ENCODE data around the gene UCKL1. TPM values are rescaled to one million over a fixed set of nuclear protein-coding genes. Genes with fewer than 3 reads are reported as not detected.

Gene UCKL1
- total RNA-seq, 1 experiment from 2014 or later = 55.1 TPM

DNA sequence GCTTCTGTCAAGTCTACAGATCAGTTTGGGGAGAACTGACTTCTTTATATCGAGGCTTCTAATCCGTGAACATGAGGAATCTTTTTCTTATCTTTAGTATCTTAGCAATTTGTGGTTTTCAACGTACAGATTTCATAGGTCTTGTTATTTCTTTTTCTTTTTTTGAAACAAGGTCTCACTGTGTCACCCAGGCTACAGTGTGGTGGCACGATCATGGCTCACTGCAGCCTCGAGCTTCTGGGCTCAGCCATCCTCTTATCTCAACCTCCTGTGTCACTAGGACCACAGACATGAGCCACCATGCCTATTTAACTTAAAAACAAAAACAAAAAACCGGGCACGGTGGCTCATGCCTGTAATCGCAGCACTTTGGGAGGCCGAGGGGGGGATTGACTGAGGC, 32.0 kb downstream of the UCKL1 start:
- peaks cover 6% of the 10 kb centered on the region; the same call in 1 of the 2 replicates for H3F3A ChIP-seq (ENCODE audit: insufficient read depth, low read depth)
- no peak overlapping the region for H3K4me2 ChIP-seq
- H3K4me3 ChIP-seq = no peak overlapping the region
- no peak overlapping the region for H3K27ac ChIP-seq
- DNase-seq = no peak
- ChIA-PET POLR2A (ENCODE audit: unreplicated experiment) (no interaction called here), CTCF (no interaction called here)
- no peaks in the 10 kb centered on the region for H3K4me1 ChIP-seq (replicated peaks; ENCODE audit: insufficient read depth)
- H3K27me3 ChIP-seq (ENCODE audit: insufficient read depth, low read depth) = no peaks in the 10 kb centered on the region
- H4K20me1 ChIP-seq (ENCODE audit: insufficient read depth) = peaks cover 34% of the 10 kb centered on the region
- TF ChIP-seq EZH2 (IDR thresholded peaks at IDR 0.05; ENCODE audit: low read depth) = no peak
- TF ChIP-seq, protein P1, sequence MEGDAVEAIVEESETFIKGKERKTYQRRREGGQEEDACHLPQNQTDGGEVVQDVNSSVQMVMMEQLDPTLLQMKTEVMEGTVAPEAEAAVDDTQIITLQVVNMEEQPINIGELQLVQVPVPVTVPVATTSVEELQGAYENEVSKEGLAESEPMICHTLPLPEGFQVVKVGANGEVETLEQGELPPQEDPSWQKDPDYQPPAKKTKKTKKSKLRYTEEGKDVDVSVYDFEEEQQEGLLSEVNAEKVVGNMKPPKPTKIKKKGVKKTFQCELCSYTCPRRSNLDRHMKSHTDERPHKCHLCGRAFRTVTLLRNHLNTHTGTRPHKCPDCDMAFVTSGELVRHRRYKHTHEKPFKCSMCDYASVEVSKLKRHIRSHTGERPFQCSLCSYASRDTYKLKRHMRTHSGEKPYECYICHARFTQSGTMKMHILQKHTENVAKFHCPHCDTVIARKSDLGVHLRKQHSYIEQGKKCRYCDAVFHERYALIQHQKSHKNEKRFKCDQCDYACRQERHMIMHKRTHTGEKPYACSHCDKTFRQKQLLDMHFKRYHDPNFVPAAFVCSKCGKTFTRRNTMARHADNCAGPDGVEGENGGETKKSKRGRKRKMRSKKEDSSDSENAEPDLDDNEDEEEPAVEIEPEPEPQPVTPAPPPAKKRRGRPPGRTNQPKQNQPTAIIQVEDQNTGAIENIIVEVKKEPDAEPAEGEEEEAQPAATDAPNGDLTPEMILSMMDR (conservative IDR thresholded peaks at IDR 0.05) = no peak
- peaks cover 17% of the 10 kb centered on the region for H3K36me3 ChIP-seq (ENCODE audit: low read depth)
- no peaks in the 10 kb centered on the region for H3K9me3 ChIP-seq (ENCODE audit: insufficient read depth, low read depth)
- BruUV-seq (replicated peaks) = no TSS peak
- intact Hi-C loops (cut with micrococcal nuclease; ENCODE audit: unreplicated experiment) = no loop called here
- H3K9me2 ChIP-seq (ENCODE audit: insufficient read depth) = no peaks in the 10 kb centered on the region
- peaks cover 20% of the 10 kb centered on the region; the same call in 1 of the 2 replicates for H3K79me2 ChIP-seq (ENCODE audit: low read depth)
- no peak overlapping the region for H2AFZ ChIP-seq

DNA sequence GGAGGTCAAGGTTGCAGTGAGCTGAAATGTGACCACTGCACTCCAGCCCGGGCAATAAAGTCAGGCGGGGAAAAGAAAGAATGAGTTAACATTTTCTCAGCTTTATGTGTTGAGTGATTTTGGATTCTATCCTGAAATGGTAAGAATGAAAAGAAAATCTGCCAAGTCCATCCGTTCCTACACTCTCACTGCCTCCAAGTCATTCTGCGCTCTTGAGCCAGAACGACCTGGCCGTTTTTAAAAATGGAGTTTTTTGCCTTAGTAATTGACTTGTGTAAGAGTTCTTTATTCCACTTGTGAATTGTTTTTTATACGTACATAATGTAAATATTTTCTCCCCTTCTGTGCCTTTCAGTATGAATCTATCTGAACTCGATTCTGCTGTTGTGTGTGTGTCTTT, 32.6 kb downstream of the UCKL1 start:
- Histone ChIP-seq H3K27ac (no peak overlapping the region), H3K4me1 (replicated peaks; ENCODE audit: insufficient read depth) (no peaks in the 10 kb centered on the region), H3K27me3 (ENCODE audit: insufficient read depth, low read depth) (no peaks in the 10 kb centered on the region), H3F3A (ENCODE audit: insufficient read depth, low read depth) (peaks cover 6% of the 10 kb centered on the region; the same call in 1 of the 2 replicates), H3K79me2 (ENCODE audit: low read depth) (peaks cover 20% of the 10 kb centered on the region), H3K9me2 (ENCODE audit: insufficient read depth) (no peaks in the 10 kb centered on the region), H4K20me1 (ENCODE audit: insufficient read depth) (peaks cover 34% of the 10 kb centered on the region), H2AFZ (no peak overlapping the region), H3K36me3 (ENCODE audit: low read depth) (peaks cover 19% of the 10 kb centered on the region), H3K9me3 (ENCODE audit: insufficient read depth, low read depth) (no peaks in the 10 kb centered on the region), H3K4me3 (no peak overlapping the region), H3K4me2 (no peak overlapping the region)
- intact Hi-C loops (cut with micrococcal nuclease; ENCODE audit: unreplicated experiment) = no loop called here
- DNase-seq = no peak
- ChIA-PET CTCF (no interaction called here), POLR2A (ENCODE audit: unreplicated experiment) (no interaction called here)
- no TSS peak for BruUV-seq (replicated peaks)
- TF ChIP-seq, protein P1 (conservative IDR thresholded peaks at IDR 0.05) = no peak
- no peak for TF ChIP-seq EZH2 (IDR thresholded peaks at IDR 0.05; ENCODE audit: low read depth)

DNA sequence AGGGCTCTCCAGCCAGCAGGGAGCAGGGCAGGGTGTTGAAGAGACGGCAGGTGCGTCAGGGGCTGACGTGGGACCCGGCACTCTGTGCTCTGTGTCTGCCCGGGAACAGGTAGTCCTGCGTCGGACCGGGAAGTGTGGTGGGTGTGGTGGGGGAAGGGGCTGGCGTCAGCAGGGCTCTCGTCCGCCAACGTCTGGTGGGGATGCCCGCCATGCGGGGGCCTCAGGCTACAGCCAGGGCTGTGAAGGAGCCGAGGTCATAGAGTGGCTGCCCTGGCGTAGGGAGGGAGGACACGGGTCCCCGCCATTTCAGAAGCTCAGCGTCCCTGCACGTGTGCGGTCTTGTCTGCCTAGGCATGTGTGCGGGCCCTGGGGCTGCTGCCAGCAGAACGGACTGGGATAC, 36.0 kb downstream of the UCKL1 start:
- ChIA-PET POLR2A (ENCODE audit: unreplicated experiment) (no interaction called here), CTCF (no interaction called here)
- H4K20me1 ChIP-seq (ENCODE audit: insufficient read depth) = peaks cover 51% of the 10 kb centered on the region
- H3K9me2 ChIP-seq (ENCODE audit: insufficient read depth) = no peaks in the 10 kb centered on the region
- intact Hi-C loops (cut with micrococcal nuclease; ENCODE audit: unreplicated experiment) = no loop called here
- H3K27me3 ChIP-seq (ENCODE audit: insufficient read depth, low read depth) = no peaks in the 10 kb centered on the region
- H3K27ac ChIP-seq = no peak overlapping the region
- no peak overlapping the region for H3K4me2 ChIP-seq
- H3F3A ChIP-seq (ENCODE audit: insufficient read depth, low read depth) = peaks cover 20% of the 10 kb centered on the region
- peaks cover 13% of the 10 kb centered on the region for H3K36me3 ChIP-seq (ENCODE audit: low read depth)
- H3K4me3 ChIP-seq = no peak overlapping the region
- TF ChIP-seq EZH2 (IDR thresholded peaks at IDR 0.05; ENCODE audit: low read depth) = no peak
- TF ChIP-seq, protein P1 (conservative IDR thresholded peaks at IDR 0.05) = no peak
- DNase-seq = no peak
- no peaks in the 10 kb centered on the region for H3K9me3 ChIP-seq (ENCODE audit: insufficient read depth, low read depth)
- H3K79me2 ChIP-seq (ENCODE audit: low read depth) = peaks cover 43% of the 10 kb centered on the region
- no peak overlapping the region for H2AFZ ChIP-seq
- BruUV-seq (replicated peaks) = no TSS peak
- no peaks in the 10 kb centered on the region for H3K4me1 ChIP-seq (replicated peaks; ENCODE audit: insufficient read depth)

Measured in PC-9 (cell line).